ENCODE measurements around the gene RPS6KA3.
A peak's percentile ranks its signal among the peaks of the same experiment; 100 is the strongest.

RPS6KA3 gene

GRCh38 chrX:20266810-20267606 is at the start of gene RPS6KA3:
Gene RPS6KA3, minus strand, starts transcription at chrX:20266909. Its CDS starts 277 bp downstream, at chrX:20266632.
- peak; percentile 93 for DNase-seq

DNA sequence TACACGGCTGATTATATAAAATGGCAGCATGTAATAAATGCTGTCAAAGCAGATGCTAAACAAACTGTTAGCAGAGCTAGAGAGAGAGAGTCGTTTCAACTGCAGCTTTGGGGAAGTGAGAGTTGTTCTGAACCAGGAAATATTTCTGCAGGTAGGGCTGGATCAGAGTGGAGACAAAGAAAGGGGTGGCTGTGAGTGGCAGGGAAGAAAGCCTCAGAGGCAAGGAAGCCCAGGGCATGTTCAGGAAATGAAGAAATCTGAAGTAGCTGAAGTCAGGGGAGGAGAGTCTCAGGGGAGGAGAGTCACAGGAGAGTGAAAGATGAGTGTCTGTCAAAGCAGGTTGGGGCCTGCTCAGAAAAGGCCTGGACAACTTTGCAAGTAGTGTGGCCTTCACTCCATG is 48.4 kb upstream of the RPS6KA3 start:
- DNase-seq = no peak

DNA sequence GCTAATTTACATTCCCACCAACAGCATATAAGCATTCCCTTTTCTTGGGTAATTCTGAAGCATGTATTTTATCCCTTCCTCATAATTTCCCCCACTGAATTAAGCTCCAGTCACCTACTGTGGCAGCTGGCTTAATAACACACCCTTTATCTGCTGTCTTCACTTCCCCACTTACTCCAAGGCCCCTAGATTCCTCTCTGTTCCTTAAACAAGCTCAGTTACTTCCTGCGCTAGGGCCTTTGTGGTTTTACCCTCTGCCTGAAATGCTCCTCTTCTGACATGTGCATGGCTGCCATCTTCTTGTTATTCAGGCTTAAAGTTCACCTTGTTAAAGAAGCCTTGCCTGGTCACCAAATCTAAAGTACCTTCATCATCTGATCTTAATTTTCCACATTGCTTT is 47.2 kb upstream of the RPS6KA3 start:
- DNase-seq = no peak

DNA sequence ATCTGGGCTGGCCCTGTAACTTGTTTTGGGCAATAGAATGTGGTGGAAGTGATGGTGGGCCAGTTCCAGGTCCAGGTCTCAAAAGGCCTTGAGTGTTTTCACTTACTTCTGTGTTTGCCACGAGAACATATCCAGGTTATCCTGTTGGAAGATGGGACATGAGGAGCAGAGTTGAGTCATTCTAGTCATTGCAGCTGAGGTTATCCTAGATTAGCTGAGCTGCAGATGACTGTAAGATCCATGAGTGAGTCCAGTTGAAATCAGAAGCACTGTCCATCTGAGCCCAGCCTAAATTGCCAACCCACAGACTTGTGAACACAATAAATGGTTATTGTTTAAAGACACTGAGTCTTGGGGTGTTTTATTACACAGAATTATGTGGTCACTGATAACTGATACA is 45.3 kb upstream of the RPS6KA3 start:
- DNase-seq = no peak

- no peak for DNase-seq
These were observed 44.8 kb upstream of the RPS6KA3 start for GRCh38 chrX:20311505-20311904.

DNA sequence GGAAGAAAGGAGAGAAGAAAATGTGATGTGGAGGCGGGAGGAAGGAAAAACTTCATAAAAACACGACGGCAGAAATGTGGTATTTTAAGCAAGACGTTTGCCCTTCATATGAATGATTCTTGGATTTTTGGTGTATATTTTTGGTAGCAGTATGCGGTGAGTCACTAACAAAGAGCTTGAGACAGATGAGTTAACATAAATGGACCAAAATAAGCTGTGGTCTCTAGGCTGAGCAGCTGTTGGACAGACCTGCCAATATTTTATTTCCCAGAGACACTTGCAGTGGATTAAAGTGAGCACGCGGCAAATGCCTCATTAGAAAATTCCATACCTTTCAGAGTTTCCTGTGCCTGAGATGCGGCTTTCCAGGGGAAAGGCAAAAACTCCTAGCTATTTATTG is 43.1 kb upstream of the RPS6KA3 start:
- no peak for DNase-seq

- DNase-seq = no peak
These were observed 40.0 kb upstream of the RPS6KA3 start for GRCh38 chrX:20306668-20307067.

GRCh38 chrX:20300822-20301221 is 34.1 kb upstream of the RPS6KA3 start:
- no peak for DNase-seq

GRCh38 chrX:20294957-20295356 is 28.2 kb upstream of the RPS6KA3 start:
- no peak for DNase-seq

DNA sequence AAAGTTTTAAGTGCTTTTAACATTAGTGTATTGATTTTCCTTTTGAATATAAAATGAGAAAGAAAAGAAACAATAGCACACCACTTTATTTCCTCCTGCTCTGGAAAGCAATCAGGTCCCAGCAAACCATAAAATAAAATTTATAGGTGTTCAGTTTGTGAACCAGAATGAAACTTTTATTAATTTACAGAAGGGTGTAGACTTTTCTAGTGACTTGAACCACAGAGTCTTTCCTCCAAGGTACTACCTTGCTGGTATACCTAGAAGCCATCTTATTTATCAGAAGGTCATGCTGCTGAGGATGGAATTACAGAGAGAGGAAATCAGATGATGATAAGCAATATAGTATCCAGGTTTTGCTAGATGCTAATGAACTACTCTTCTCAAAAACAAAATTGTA is 27.6 kb upstream of the RPS6KA3 start:
- no peak for DNase-seq

DNA sequence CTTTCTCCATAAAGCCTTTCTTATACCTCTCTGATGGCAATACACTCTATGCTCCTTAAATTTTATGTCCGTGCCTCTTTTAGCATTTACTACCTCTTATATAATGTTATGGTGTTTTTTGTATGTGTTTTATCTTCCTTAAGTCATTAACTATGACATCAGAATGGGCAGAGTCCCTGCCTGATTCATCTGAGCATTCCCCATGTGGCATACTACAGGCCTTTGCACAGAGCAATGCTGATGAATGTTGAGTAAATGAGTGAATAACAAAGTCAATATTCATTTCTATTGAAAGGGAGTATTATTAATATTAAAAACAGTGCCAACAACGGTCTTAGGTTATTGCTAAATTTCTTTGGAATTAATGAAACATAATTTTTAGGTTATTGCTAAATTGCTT is 18.8 kb upstream of the RPS6KA3 start:
- DNase-seq = no peak

- no peak for DNase-seq
These were observed 18.3 kb upstream of the RPS6KA3 start for GRCh38 chrX:20284992-20285391.

GRCh38 chrX:20284444-20284843 is 17.7 kb upstream of the RPS6KA3 start:
- DNase-seq = no peak

DNA sequence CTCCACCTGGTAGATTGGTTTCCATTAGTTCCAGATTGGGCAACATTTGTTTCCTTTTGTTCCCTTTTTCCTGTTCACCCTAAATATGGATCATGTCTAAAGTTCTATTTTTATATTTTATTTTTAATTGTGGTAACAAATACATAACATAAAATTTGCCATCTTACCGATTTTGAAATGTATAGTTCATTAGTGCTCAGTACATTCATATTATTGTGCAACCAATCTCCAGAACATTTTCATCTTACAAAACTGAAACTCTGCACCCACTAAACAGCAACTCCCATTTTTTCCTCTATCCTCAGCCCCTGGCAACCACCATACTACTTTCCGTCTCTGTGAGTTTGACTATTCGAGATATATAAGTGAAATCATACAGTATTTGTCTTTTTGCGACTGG is 14.2 kb upstream of the RPS6KA3 start:
- no peak for DNase-seq

DNA sequence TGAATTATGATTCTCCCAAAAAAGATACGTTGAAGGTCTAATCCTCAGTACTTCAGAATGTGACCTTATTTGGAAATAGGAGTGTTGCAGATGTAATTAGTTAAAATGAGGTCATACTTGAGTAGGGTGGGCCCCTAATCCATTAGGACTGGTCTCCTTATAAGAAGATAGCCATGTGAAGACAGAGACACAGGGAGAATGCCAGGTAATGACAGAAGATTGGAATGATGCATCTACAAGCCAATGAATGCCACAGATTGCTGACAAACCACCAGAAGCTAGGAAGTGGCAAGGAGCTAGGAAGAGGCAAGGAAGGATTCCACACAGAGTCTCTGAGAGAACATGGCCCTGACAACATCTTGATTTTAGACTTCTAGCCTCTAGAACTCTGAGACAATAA is 7.4 kb upstream of the RPS6KA3 start:
- no peak for DNase-seq

DNA sequence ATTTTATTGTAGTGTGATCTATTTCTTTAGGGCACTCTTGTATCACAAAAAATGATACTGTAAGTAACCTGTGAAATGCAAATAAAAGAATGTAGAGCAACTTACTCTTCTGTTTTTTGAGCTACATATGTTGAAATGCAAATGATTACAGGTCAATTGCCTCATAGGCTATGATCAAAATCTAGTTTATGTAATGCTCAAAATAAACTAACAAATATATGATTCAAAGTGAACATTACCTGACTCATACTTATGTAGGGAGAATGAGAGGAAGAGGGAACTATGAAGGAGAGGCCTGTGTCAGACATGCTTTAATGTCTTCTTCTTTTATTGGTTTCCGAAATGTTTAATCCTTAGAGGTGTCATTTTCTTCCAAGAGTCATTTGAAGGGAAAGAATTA is 5.0 kb upstream of the RPS6KA3 start:
- DNase-seq = no peak

DNA sequence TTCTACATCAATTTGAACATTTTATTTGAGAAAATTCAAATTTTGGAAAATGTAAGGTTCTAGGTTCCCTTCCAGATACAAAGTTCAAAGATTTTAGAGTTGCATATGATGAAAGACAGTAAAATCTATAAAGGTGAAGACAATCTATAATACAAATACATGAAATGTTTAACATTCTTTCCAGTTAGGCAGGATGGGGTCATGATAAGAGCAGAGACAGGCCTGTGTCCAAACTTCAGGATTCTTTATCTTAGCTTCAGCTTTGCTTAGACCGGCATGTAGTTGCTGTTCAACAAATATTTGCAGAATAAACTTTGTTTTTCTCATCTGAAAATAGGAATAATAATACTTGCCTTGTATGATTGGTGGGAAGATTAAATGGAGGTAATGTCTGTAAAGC is 4.5 kb upstream of the RPS6KA3 start:
- no peak for DNase-seq

GRCh38 chrX:20270562-20270890 is 3.8 kb upstream of the RPS6KA3 start:
- no peak for DNase-seq

DNA sequence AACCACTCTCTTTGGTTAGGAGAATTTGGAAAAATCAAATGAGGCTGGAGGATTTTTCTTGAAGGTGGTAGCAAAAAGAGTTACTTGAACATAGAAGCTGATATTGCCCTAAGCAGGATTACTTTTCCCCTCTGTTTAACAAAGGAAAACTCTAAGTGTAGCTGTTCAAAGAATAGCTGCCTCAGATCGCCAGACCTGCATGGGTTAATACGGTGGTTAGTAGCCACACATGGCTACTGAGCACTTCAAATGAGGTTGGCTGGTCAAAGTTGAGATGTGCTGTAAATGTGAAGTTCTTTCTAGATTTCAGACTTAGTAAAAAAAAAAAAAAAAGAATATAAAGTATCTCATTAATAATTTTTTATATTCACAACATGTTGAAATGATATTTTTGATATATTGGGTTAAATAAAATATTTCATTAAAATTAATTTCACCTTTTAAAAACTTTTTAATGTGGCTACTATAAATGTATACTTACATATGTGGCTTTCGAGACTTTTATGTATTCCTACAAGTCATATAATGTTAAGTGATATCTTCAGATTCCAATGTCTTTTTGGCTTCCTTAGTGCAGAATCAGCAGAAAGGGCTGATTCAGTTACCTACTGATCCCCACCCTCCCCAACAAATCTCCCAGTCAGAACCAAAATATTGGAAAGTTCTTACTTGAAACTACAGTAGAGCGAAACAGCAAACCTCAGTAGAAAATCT is 3.3 kb upstream of the RPS6KA3 start:
- no peak for DNase-seq

- peak; percentile 24 for DNase-seq
These were observed 1.4 kb upstream of the RPS6KA3 start for GRCh38 chrX:20267931-20268701.

- DNase-seq = no peak
These were observed 860 bp upstream of the RPS6KA3 start for GRCh38 chrX:20267607-20267930.

GRCh38 chrX:20265726-20266681 is 705 bp downstream of the RPS6KA3 start:
- peak; percentile 35 for DNase-seq

DNA sequence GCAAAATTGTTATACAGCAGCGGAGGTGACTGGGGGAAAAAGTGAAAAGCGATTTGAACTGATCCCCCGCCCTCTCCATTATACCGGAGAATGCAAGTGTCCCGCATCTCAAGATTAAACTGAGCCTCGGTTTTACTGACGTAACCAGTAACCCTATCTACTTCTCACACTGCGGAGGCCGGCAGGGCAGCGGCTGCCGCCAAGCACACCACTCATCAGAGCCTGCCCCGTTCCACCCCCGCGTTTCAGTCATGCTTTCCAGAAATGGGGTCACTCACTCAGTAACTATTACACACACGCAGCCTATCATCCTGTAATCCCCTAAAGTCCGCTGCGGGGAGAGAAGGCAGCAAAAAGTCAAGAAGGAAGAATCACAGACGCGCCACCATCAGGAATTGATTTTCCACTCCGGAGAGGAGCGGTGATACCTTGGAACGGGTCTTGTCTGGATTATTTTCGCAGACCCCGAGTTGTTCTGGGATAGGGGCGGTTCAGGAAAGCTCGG is 1.4 kb downstream of the RPS6KA3 start:
- DNase-seq = peak; percentile 66

All from CD4-positive, alpha-beta T cell treated with Interleukin-10 for 1 hour (primary cell).